ENCODE results near the gene CEND1. TPM values are rescaled to one million over a fixed set of nuclear protein-coding genes. Genes with fewer than 3 reads are reported as not detected.

Gene CEND1
- total and polyA plus RNA-seq, 2 experiments from 2014 or later, result not detected

GRCh38 chr11:826836-827145, 36.9 kb upstream of the CEND1 start:
- WGBS (ENCODE audit: low lambda C conversion rate, missing lambda C conversion rate), result 3% methylated on average over 21 of the region's 22 CpGs
- peak overlapping the region; percentile 96 for H3K4me2 ChIP-seq
- H3K27ac ChIP-seq, result peak overlapping the region; percentile 83
- peaks cover 2% of the 10 kb centered on the region for H3K79me2 ChIP-seq
- no peaks in the 10 kb centered on the region for H3K9me3 ChIP-seq (ENCODE audit: low read depth)
- peaks cover 37% of the 10 kb centered on the region for H3K4me1 ChIP-seq (ENCODE audit: insufficient read depth)
- no peaks in the 10 kb centered on the region for H3K9me2 ChIP-seq (replicated peaks; ENCODE audit: insufficient read depth)
- no peak for TF ChIP-seq CTCF (IDR thresholded peaks at IDR 0.05; ENCODE audit: poor library complexity)
- TF ChIP-seq EZH2phosphoT487 (IDR thresholded peaks at IDR 0.05; ENCODE audit: low read depth, severe bottlenecking, unreplicated experiment), result no peak
- TF ChIP-seq EZH2 (IDR thresholded peaks at IDR 0.05; ENCODE audit: borderline replicate concordance), result peak; percentile 72
- no peak for DNase-seq (ENCODE audit: low spot score)
- H3K36me3 ChIP-seq (replicated peaks; ENCODE audit: insufficient read depth, low read depth), result no peaks in the 10 kb centered on the region
- peak overlapping the region; percentile 14 for H3K4me3 ChIP-seq
- peaks cover 21% of the 10 kb centered on the region for H3K27me3 ChIP-seq
- H2AFZ ChIP-seq, result peak overlapping the region; percentile 49
- peaks cover 3% of the 10 kb centered on the region for H4K20me1 ChIP-seq (ENCODE audit: insufficient read depth, poor library complexity, severe bottlenecking)

- no peaks in the 10 kb centered on the region for H3K9me2 ChIP-seq (replicated peaks; ENCODE audit: insufficient read depth)
- H3K9me3 ChIP-seq (ENCODE audit: low read depth), result no peaks in the 10 kb centered on the region
- WGBS (ENCODE audit: low lambda C conversion rate, missing lambda C conversion rate), result 69% methylated on average over 9 of the region's 9 CpGs
- peak overlapping the region; percentile 96 for H3K4me2 ChIP-seq
- H2AFZ ChIP-seq, result no peak overlapping the region
- peaks cover 21% of the 10 kb centered on the region for H3K27me3 ChIP-seq
- peaks cover 35% of the 10 kb centered on the region for H3K4me1 ChIP-seq (ENCODE audit: insufficient read depth)
- TF ChIP-seq CTCF (IDR thresholded peaks at IDR 0.05; ENCODE audit: poor library complexity) (no peak), EZH2phosphoT487 (IDR thresholded peaks at IDR 0.05; ENCODE audit: low read depth, severe bottlenecking, unreplicated experiment) (no peak), EZH2 (IDR thresholded peaks at IDR 0.05; ENCODE audit: borderline replicate concordance) (no peak)
- H3K79me2 ChIP-seq, result peaks cover 8% of the 10 kb centered on the region
- H3K36me3 ChIP-seq (replicated peaks; ENCODE audit: insufficient read depth, low read depth), result no peaks in the 10 kb centered on the region
- no peak for DNase-seq (ENCODE audit: low spot score)
- H3K27ac ChIP-seq, result peak overlapping the region; percentile 83
- no peak overlapping the region for H3K4me3 ChIP-seq
- peaks cover 9% of the 10 kb centered on the region for H4K20me1 ChIP-seq (ENCODE audit: insufficient read depth, poor library complexity, severe bottlenecking)
Observed at GRCh38 chr11:826227-826621, 36.3 kb upstream of the CEND1 start.

- H3K4me1 ChIP-seq (ENCODE audit: insufficient read depth), result peaks cover 37% of the 10 kb centered on the region
- H3K27ac ChIP-seq, result no peak overlapping the region
- H3K4me2 ChIP-seq, result peak overlapping the region; percentile 96
- no peaks in the 10 kb centered on the region for H3K36me3 ChIP-seq (replicated peaks; ENCODE audit: insufficient read depth, low read depth)
- H3K27me3 ChIP-seq, result peaks cover 21% of the 10 kb centered on the region
- no peaks in the 10 kb centered on the region for H3K9me2 ChIP-seq (replicated peaks; ENCODE audit: insufficient read depth)
- H3K79me2 ChIP-seq, result peaks cover 14% of the 10 kb centered on the region
- H2AFZ ChIP-seq, result no peak overlapping the region
- peaks cover 15% of the 10 kb centered on the region for H4K20me1 ChIP-seq (ENCODE audit: insufficient read depth, poor library complexity, severe bottlenecking)
- TF ChIP-seq EZH2phosphoT487 (IDR thresholded peaks at IDR 0.05; ENCODE audit: low read depth, severe bottlenecking, unreplicated experiment), result no peak
- TF ChIP-seq CTCF (IDR thresholded peaks at IDR 0.05; ENCODE audit: poor library complexity), result no peak
- TF ChIP-seq EZH2 (IDR thresholded peaks at IDR 0.05; ENCODE audit: borderline replicate concordance), result no peak
- no peaks in the 10 kb centered on the region for H3K9me3 ChIP-seq (ENCODE audit: low read depth)
- no peak for DNase-seq (ENCODE audit: low spot score)
- no peak overlapping the region for H3K4me3 ChIP-seq
- 77% methylated on average over 12 of the region's 12 CpGs for WGBS (ENCODE audit: low lambda C conversion rate, missing lambda C conversion rate)
Observed at GRCh38 chr11:825366-826226, 35.7 kb upstream of the CEND1 start.

Data from hepatocyte (in vitro differentiated cells).